HG03575 (cell line): ENCODE data around the gene MEG3.

ENCODE experiments used
- ATAC-seq: cut with Tn5 transposase; IDR thresholded peaks from one replicate; pipeline ENCODE4 v1.9.1; 2021; ENCODE audit not compliant: unreplicated experiment, insufficient number of reproducible peaks, low FRiP score; ENCODE audit errors: extremely low read depth

MEG3 gene

DNA sequence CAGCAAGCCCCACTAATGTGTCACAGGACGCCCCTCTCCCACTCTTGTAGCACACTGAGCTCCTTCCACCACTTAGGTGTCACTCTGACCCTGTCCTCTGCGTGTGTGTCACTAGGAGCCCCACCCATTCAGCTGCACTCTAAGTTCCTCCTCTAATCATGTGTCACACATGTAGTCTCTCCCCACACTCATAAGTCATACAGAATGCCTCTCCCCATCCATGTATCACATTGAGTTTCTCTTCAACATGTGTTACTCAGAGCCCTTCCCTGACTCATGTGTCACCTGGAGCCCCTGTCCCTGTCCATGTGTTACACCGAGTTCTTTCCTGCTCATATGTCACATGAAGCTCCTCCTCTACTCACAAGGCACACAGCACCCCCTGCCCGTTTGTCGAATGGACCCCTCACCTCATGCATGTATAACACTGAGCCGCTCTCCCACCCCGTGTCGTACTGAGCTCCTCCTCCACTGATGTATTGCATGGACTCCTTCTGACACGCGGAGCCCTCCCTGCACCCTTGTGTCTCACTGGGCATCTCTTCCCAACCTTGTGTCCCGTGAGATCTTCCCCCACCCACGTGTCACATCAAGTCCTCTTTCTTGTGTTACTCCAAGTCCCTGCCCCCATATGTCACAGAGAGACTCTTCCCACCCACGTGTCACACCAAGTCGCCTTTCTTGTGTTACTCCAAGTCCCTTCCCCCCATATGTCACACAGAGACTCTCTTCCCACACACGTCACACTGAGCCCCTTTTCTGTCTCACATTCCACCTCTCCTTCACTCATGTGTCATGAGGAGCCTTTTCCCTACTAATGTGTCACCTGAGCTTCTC, 46.6 kb downstream of the MEG3 start:
- no peak for ATAC-seq

DNA sequence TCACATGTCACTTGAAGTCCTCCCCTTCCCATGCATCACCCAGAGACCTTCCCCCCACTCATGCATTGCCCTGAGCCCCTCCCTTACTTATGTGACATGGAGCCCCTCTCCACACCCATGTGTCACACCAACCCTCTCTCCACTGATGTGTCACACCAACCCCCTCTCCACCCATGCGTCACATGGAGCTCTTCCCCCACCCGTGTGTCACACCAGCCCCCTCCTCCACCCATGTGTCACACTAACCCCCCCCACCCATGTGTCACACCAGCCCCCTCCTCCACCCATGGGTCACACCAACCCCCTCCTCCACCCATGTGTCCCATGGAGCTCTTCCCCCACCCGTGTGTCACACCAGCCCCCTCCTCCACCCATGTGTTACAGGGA, 47.2 kb downstream of the MEG3 start:
- ATAC-seq, result no peak

DNA sequence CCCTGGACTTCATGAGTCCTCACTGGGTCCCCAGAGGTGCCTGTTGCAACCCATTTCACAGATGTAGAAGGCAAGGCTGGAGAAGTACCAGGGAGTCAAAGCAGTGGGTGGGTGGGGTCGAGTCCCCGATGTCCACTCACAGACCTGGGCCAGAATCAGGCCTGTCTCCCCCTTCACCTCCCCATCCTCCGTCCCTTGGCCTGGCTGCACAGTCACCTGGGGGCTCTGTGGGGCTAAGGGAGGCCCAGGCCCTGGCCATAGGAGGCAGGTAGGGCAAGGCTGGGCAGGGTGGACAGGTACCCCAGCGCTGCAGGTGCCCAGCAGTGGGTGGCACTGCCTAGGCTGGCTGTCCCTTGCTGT, 48.1 kb downstream of the MEG3 start:
- no peak for ATAC-seq

GRCh38 chr14:100874411-100875091, 48.6 kb downstream of the MEG3 start:
- no peak for ATAC-seq

DNA sequence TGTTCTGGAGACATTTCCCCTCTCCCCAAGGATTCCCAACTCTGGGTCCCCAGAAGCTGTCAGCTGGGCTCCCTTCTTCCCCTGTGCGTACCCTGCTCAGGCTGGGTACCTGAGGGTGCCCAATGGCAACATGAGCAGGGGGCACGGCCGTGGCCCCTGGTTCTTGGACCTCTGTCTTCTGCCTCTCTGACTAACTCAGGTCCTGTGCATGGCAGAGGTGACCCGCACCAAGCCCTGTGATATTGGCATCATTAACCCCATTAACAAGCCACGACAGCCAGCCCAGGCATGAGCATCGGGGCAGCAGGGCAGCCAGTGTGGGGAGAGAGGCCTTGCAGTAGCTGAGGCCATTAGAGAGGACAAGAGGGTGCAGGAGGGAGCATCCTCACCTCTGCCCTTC, 49.2 kb downstream of the MEG3 start:
- no peak for ATAC-seq

- ATAC-seq, result no peak
Measured at GRCh38 chr14:100875861-100876590, 50.1 kb downstream of the MEG3 start.

DNA sequence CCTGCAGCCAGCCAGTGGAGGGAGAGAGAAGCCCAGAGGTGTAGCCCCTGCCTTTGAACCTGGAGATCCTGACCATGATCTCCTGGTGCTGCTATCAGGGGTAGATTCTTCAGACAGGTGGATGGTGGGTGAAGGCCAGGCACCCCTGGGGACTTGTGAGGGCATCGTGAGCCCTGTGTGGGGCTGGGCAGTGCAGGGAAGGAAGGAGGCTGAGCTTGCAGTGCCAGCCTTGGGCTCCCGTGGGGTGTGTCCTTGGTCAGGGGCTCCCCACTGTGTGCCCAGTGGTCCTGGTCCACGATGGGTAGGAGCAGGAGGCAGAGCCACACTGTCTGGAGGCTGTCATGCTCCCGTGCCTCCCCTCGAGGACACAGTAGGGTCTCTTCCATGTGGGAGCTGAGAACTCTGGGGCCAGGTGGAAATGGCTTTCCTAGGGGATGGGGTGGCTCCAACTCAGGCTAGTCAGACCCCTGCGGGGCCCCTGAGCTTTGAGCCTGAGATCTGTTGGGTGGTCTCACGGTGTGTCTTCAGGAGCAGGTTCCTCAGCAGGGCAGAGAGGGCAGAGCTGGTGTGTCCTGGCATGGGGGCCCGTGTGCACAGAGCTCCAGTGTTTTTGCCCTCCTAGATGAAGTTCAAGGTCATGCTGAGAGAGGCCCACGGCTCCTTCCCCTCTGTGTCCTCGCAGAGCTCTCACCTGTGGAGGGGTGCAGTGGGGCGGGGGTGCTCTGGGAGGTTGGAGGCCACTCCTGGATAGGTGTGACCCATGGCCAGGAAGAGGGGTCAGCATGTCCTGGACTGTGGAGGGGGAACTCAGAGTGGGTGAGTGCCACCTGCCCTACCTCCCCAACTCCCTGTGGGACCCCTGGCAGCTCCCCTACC, 52.6 kb downstream of the MEG3 start:
- no peak for ATAC-seq

DNA sequence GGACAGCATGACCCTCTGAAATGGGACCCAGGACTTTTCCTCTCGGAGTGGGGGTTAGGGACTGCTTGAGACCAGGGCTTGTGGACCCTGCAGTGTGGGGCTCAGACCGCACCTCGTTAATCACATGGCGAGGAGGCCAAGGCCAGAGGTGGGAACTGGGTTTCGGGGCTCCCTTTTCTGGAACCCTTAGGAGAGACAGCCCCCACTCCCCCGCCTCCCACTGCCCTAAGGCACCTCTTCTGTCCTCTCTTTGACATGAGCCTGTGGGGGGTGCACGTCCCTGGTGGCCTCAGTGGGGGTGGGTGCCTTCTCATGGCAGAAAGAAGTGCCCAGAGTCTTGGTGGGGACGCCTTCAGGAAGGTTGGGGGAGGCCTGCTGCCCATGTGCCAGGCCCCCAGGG, 53.3 kb downstream of the MEG3 start:
- ATAC-seq, result no peak

- no peak for ATAC-seq
Measured at GRCh38 chr14:100879782-100880181, 53.9 kb downstream of the MEG3 start.

- ATAC-seq, result no peak
Measured at GRCh38 chr14:100880271-100881101, 54.6 kb downstream of the MEG3 start.

DNA sequence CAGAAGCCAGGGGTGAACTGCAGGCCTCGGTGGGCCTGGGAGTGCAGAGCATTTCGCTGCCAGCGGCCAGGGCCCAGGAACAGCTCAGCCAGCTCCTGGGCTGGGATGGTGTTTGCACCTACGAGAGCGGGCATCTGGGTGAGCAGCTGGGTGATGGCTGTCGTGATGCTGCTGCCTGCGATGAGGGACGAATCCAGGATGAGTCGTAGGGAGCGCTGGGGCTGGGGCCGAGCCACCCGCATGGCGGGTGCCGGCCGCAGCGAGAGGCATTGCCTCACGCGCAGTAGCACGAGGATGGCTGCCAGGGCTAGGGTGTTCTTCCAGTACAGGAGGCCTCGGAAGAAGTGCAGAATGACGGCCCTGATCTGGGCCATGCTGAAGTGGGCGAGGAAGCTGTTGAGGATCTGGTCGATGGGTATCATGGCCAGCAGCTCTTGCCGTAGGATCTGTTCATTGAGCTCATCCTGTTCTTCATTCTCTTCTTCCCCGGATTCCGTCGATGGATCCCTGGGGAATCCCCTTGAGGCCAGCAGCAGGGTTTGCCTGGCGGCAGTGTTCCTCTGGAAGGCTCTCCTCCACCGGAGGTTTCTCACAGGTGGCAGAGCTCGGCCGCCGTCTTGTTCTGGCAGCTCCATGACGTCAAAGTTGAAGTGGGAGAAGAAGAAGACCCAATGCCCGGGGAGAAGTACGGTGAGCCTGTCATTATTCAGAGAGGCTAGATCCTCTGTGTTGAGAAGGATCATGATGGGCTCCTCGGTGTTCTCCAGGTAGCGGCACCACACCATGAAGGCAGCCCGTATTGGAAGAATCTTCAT, 55.5 kb downstream of the MEG3 start:
- ATAC-seq, result no peak

DNA sequence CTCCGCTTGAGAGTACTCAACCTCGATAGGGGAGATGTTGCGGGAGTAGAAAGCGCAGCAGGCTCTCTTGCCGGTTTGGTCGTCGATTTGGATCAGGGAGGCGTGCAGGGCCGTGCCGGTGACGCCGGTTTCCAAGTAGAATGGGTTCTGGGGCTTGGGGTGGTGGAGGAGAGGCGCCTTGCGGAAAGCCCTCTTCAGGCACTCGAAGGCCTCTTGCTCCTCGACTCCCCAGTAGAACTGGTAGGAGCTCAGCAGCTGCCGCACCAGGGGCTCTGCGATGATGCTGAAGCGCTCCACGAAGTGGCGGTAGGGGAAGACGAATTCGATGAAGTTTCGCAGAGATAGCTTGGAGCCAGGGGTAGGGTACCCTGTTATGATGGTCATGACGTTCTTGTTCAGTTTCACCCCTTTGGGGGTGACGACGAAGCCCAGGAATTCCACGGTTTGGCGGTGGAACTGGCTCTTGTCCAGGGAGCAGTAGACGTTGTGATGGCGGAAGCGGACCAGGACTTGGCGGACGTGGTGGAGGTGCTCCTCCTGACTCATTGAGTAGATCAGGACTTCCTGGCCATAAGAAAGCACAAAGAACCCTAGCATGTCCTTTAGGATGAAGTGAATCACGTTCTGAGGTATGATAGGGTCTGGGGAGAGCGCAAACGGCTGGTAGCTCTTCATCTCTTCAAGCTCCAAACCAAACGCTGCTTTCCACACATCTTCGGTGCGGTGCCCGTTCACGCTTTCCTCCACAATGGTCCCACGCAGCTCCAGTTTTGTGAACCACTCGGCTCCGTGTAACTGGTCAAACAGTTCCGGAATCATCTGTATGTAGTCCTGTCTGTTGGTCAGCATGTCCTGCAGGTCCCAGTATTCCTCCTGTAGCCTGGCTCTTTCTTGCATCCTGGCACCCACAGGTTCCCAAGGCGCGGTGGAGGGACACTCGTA, 56.4 kb downstream of the MEG3 start:
- ATAC-seq, result no peak

GRCh38 chr14:100882991-100883788, 57.3 kb downstream of the MEG3 start:
- no peak for ATAC-seq

DNA sequence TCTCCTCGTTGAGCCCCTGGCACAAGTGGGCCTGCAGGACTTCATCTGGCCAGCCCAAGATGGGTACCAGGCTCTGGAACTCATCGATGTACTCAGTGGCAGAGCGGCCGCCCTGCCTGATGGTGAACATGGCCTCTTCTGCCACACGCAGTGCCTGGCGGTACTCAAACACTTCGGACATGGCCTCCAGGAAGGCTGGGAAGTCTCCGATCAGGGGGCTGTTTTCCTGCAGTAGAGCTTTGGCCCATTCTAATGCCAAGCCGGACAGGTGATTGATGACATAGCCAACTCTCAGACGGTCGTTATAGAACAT, 57.8 kb downstream of the MEG3 start:
- no peak for ATAC-seq

DNA sequence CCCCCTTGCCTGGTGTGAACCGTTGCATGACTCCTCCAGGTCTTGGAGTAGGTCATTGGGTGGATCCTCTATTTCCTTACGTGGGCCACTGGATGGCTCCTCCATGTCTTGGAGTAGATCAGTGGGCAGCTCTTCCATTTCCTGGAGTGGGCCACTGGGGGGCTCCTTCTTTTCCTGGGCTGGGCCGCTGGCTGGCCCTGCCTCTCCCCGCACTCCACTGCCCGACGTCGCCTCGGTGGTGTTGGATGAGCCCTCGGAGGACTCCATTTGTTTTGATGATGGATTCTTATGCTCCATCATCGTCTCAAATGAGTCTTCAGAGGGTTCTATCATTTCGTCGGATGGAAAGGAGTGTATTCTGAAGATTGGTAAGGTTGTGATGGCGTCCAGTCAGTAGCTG, 58.5 kb downstream of the MEG3 start:
- ATAC-seq, result no peak

DNA sequence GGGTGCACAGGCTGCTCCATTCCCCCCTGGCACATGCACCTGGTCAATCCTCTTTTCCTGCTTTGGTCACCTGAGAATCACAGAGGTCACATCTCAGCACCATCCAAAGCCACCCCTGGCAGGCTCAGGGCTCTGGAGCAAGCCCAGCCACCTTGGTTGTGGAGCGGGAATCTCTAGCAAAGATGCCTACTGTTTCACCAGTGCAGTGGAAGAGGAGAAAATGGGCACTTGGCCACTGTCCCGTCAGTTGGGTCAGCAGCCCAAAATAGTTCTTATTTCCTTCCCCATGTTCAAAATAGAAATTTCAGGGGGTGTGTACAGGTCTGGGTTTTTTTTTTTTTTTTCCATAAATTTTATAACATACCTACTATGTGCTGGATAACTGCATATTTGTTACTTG, 59.3 kb downstream of the MEG3 start:
- ATAC-seq, result no peak
